NOMO-1 treated with dmso at 0.1 percent for 144 hours (cell line): ENCODE results near the gene FAM83E.
A peak's percentile ranks its signal among the peaks of the same experiment; 100 is the strongest.
"Not testable (repeated sequence)": the region's sequence is repeated elsewhere in the genome, so short reads cannot be mapped to it uniquely, and the experiment has no call there.

ENCODE experiments used
- DNase-seq: peaks from one replicate; lab custom pipeline; 2025; ENCODE audit not compliant: unreplicated experiment; lab: John Stamatoyannopoulos, UW

FAM83E gene

DNA sequence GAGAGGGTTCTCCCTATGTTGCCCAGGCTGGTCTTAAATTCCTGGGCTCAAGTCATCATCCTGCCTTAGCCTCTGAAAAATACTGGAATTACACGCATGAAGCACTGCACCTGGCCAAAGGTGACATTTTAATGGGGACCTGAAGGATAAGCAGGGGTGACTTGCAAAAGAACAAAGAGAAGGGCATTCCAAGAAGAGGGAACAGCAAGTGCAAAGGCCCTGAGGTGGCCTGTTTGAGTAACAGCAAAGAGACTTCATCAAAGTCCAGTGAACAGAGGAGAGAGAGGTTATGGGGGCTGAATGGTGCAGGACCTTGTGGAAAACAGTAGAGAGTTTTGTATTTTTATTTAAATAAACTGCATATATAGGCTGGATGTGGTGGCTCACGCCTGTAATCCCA is 27.0 kb upstream of the FAM83E start:
- no peak for DNase-seq

DNA sequence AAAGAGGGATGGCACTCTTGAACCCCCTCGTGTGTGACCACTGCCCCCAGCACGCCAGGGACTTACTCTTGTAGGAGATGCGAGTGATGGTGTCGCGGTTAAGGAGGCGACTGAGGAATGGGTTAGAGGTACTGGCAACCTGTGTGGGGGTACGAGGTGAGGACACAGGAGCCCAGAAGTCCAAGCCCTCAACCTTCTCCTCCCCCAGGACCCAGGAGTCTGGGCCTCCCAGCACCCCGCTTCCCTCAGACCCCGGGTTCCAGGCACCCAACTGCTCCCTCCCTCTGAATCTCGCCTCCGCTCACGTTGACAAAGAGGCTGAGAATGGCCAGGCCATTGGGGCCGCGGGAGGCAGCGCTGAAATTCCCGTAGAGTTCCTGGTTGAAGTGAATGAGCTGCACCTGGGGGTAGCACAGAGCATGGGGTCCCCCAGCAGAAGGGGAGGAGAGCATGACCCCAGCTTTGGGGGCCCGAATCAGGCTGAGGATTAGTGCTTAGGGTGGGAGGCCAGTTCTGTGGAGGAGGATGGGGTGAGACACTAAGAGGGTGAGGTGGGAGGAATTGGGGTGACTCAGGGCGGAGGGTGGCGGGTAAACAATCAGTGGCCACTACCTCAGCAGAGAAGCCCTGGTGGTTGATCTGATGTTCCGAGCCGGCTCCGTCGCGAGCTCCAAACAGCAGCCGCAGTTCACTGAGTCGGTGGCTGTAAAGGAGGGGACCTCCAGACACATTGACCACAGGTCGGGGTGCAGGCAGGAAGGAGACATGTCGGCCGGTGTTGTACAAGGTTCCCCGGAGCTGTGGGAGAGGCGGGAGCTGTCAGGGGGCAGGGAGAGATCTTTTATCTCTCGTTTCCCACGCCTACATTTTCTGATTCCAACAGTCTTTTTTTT is 24.9 kb upstream of the FAM83E start:
- DNase-seq = no peak

GRCh38 chr19:48638831-48639381 is 24.0 kb upstream of the FAM83E start:
- DNase-seq = no peak

DNA sequence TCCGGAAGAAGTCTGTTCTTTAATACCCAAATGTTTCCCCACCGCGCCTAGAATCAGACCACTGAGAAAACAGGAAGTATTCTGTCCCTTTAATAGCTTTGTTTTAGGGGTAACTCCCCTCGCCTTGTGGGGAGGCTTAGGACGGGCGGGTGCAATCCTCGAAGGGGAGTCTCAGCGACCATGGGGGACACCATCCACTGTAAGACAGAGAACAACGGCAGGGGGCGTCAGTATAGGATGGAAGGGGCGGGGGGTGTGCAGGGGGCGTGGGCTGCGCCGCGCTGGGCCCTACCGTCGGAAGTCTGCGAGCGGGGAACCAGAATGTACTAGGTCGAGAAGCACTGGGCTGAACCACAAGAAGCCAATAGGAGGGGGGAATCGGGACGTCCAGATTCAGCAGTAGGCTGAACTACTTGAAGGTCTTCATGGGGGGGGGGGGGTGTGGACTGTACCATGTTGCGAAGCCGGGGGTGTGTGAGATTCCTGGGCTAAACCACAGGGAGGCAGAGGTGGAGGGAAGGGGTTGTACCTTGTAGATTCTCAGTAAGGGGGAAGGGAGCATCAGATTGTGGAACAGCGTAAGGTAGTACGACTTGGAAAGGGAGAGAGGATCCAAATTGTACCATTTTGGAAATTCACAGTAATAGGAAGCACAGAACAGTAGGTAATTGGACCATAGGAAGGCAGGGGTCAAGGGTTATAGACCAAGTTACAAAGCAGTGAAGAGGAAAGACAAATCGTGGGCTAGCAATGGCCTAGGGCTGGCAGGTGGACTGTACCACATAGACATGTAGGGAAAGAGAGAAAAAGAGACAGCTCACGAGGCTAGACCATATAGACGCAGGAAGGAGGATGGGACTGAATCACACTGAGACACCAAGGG is 23.3 kb upstream of the FAM83E start:
- DNase-seq = peak; percentile 75

- peak; percentile 98 for DNase-seq
These were observed 22.6 kb upstream of the FAM83E start for GRCh38 chr19:48637449-48637947.

DNA sequence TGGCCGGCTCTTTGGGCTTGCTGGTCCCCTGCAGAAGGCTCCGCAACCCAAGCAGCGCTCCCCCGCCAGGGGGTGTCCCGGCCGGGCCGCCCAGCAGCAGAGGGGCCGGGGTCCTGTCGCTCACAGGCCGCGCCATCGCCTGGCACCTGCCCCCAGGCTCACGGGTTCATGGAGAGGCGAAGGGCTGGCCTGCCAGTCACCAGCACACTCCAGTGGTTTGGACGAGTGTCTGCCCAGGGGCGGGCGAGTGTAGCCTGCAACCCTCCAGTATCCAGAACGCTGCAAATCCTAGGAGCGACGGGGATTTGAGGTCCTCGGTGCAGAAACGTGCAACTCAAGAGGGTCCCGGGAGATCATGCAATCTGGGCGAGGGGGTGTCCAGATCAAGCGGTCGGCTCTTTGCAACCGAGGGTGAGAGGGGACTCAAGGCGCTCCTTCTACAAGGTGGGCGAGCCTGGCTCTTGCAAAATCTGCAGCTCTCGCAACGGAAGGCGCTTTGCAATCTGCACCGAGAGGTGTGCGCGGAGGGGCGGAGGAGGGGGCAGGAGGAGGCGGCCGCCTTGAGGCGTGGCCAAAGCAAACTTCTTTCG is 22.1 kb upstream of the FAM83E start, which contains the start of gene DBP:
Gene DBP, minus strand, starts transcription at position 521 of the 590 bp plus-strand sequence. Its CDS starts 385 bp downstream, at position 136.
- peak; percentile 70 for DNase-seq

DNA sequence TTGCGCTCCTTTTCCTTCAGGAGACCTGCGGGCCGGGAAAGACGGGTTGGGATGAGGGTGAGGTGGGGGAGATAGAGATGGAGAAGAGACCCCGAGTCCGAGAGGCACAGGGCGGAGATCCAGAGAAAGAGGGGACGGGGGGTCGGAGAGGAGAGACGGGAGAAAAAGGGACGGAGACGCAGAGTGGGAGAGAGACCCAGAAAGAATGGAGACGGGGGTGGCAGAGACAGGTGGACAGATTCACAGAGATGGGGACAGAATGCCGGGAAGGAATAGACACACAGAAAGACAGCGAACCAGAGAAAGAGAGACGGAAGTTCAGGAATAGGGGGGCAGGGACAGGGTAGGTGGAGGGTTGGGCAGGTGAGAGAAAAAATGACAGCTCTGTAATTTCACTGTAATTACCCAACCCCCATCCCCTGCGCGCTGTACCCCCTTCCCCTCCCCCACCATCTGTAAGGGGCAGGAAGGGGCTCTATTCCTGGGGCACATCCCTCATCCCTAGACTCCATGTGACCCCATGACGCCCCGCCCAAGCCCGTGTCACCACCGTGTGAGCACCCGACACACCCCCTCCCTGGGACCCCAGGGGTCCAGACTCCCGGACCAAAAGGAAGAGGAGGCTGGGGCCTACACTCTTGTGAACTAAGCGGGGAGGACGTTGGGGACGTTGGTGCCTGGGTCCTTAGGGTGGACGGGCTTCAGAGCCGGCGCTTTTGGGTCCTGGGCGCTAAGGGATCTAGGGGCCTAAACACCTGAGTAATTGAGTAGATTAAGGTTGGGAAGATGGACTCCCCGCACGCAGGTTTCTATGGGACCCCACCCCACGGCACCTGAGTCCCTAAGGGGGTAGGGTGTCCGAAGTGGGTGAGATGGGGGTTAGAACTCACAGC is 21.3 kb upstream of the FAM83E start:
- no peak for DNase-seq

DNA sequence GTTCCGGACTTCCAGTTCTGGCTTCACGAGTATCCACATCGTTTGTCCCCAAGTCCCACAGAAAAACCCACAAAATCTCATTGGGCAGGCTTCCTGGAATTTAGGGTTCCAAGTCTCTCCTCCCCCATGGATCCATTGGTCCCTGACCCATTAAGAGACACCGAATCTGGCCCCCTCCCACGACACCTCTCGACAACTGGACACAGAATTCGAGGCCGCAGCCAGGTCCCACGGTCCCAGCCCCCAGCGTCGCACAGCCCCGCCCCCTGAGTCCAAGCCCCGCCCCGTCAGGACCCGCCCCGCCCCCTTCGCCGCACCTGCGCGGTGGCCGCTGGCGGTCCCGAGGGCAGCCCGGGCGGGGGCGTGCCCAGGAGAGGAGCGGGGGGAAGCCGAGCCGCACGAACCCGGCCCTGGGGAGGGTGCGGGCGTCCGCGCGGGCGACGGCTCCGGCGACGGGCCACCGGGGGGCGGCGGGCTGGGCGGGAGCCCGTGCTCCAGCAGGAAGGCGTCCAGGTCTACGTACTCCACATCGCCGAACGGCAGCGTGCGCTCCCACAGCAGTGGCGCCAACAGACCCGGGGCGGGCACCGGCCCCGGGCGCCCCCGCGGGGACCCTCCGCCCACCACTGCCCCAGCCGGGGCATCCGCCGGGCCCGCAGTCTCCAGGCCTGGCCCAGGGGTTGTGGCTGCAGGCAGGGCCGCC is 20.5 kb upstream of the FAM83E start:
- DNase-seq = peak; percentile 51

DNA sequence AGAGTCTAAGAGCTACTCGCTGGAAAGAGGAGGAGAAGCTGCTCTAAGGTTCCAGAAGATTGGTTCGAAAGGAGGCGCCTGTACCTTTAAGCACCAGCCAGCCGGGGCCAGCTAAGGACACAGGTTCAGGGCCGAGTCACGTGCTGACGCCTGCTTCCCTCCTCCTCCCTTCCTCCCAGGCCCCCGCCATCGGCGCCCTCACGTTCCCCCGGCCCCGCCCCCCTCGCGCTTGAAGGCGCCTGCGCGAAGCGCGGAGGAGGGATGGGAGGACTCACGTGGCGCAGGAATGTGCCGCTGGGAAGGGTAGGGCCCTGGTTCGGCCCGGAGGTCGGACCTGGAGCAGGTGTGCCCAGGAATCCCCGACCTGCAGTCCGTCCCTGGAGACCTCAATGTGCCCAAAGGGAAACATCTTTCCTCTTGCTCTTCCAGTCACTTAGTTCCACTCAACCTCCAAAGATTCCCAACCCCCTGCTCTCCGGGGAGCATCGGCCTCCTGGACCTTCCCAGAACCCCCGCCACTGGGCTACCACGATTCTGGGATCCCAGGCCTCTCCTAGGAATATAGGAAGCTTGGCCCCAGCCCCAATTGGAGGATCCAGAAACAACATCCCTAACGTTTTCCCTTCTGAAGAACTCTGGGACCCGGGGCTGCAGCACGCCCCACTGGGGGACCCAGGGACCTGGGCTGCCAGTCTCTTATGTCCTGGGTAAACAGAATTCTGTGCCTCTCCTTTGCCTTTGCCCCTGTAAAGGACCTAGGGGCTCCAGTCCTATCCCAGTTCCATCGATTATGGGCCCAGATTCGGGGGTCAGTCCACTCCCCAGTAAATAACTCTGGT is 19.8 kb upstream of the FAM83E start:
- peak; percentile 93 for DNase-seq

DNA sequence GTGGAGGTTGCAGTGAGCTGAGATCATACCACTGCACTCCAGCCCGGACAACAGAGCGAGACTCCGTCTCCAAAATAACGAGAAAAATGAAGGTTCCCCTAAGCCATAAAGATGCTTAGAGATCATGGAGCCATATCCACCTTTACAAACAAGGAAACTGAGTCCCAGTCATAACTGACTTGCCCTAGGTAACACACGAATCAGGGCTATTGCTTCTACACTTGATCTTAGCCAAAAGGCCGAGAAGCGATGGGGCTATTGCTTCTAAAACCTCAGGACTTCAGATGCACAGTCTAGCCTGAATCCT is 19.1 kb upstream of the FAM83E start:
- no peak for DNase-seq

GRCh38 chr19:48633148-48634035 is 18.5 kb upstream of the FAM83E start:
- DNase-seq = no peak

- DNase-seq = no peak
These were observed 17.8 kb upstream of the FAM83E start for GRCh38 chr19:48632692-48633147.

- DNase-seq = not testable (repeated sequence)
These were observed 17.4 kb upstream of the FAM83E start for GRCh38 chr19:48632286-48632685.

DNA sequence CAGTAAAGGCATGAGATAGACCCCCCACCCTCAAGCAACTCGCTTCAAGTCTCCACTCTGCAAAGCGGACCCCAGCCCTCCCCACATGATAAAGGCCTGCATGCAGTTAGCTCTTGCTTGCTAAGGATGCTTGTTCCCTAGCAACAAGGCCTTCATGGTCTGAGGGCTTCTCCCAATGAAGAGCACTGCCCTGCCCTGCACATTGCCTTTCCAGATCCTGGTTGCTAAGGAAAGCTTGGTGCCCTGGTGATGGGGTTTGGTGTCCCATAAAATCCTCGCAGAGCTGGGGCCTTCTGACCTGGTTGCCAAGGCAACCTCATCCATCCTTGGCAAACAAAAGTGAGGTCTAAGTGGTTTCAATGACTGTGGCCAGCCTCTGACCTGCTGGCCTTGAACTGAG is 16.3 kb upstream of the FAM83E start:
- no peak for DNase-seq

GRCh38 chr19:48630296-48631063 is 15.6 kb upstream of the FAM83E start:
- DNase-seq = no peak

GRCh38 chr19:48629599-48630295 is 14.9 kb upstream of the FAM83E start:
- no peak for DNase-seq
